ENCODE results near the gene RAPGEF2. TPM values are rescaled to one million over a fixed set of nuclear protein-coding genes. Genes with fewer than 3 reads are reported as not detected.

Gene RAPGEF2
- total RNA-seq, 1 experiment from 2014 or later, result 21.2 TPM

DNA sequence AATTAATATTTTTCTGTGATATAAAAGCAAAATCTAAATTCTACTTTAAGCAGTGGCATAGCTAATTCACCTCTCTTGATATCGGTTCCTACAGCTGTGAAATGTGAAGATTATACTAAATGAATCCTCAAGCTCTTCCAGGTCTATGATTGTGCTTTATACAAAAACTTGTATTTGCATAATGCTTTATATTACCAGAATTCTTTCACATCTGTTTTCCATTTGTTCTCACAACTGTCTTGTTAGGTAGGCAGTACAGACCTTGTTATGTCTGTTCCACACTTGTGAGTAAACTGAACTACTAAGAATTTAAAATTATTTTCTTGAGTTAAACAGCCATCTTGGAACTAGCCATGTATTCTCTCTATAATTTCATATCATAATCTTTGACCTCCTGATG lies 184.9 kb downstream of the RAPGEF2 start:
- H3K9me2 ChIP-seq (replicated peaks; ENCODE audit: low read length), result no peaks in the 10 kb centered on the region
- H3K79me2 ChIP-seq (ENCODE audit: low read length), result no peaks in the 10 kb centered on the region
- no TSS peak for BruUV-seq (replicated peaks)
- no peaks in the 10 kb centered on the region for H3K36me3 ChIP-seq (ENCODE audit: low read depth, low read length)
- ChIA-PET CTCF (no interaction called here), POLR2A (ENCODE audit: unreplicated experiment) (no interaction called here)
- H3K4me1 ChIP-seq (ENCODE audit: insufficient read depth, low read length), result peaks cover 49% of the 10 kb centered on the region
- H3K9me3 ChIP-seq (ENCODE audit: low read length), result no peaks in the 10 kb centered on the region
- no peaks in the 10 kb centered on the region for H3F3A ChIP-seq (ENCODE audit: low read length, unreplicated experiment)
- no peak overlapping the region for H3K4me2 ChIP-seq (ENCODE audit: low read length)
- DNase-seq, result no peak
- TF ChIP-seq EZH2phosphoT487 (IDR thresholded peaks at IDR 0.05; ENCODE audit: borderline replicate concordance, low read length), result no peak
- no peak for TF ChIP-seq CTCF (conservative IDR thresholded peaks at IDR 0.05; ENCODE audit: low read depth, low read length)
- no peak for TF ChIP-seq EZH2 (IDR thresholded peaks at IDR 0.05; ENCODE audit: low read length, unreplicated experiment)
- H3K9ac ChIP-seq (ENCODE audit: low read length), result no peak overlapping the region
- intact Hi-C loops (cut with micrococcal nuclease), result no loop called here
- no peak for ATAC-seq
- no peak overlapping the region for H2AFZ ChIP-seq (ENCODE audit: low read length)
- no peak overlapping the region for H3K4me3 ChIP-seq (ENCODE audit: low read length)
- H3K27me3 ChIP-seq (ENCODE audit: low read length), result no peaks in the 10 kb centered on the region
- H4K20me1 ChIP-seq (ENCODE audit: low read length), result no peaks in the 10 kb centered on the region
- no peak overlapping the region for H3K27ac ChIP-seq (ENCODE audit: low read length)

DNA sequence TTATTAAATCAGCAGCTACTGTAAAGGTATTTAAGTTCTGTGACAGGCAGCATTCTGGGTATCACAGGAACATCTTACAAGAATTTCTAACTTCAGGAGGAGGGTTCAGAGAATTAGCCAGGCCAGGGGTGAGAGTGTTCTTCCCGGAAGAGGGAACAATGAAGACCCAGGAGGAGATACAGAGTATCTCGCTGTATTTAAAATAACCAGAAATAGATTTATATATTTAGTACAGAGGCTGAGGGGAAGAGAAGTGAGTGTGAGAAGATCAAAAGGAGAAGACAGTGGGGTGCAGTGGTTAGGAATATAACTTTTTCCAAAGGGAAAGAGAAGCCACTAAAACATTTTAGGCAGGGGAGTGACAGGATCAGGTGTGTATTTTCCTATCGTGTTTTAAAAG lies 186.8 kb downstream of the RAPGEF2 start:
- Histone ChIP-seq H3K9me3 (ENCODE audit: low read length) (no peaks in the 10 kb centered on the region), H3K27ac (ENCODE audit: low read length) (no peak overlapping the region), H3K79me2 (ENCODE audit: low read length) (no peaks in the 10 kb centered on the region), H3F3A (ENCODE audit: low read length, unreplicated experiment) (no peaks in the 10 kb centered on the region), H3K27me3 (ENCODE audit: low read length) (no peaks in the 10 kb centered on the region), H4K20me1 (ENCODE audit: low read length) (no peaks in the 10 kb centered on the region), H3K4me3 (ENCODE audit: low read length) (no peak overlapping the region), H3K4me2 (ENCODE audit: low read length) (no peak overlapping the region), H3K9me2 (replicated peaks; ENCODE audit: low read length) (no peaks in the 10 kb centered on the region), H2AFZ (ENCODE audit: low read length) (no peak overlapping the region), H3K36me3 (ENCODE audit: low read depth, low read length) (no peaks in the 10 kb centered on the region), H3K9ac (ENCODE audit: low read length) (no peak overlapping the region), H3K4me1 (ENCODE audit: insufficient read depth, low read length) (peaks cover 40% of the 10 kb centered on the region)
- intact Hi-C loops (cut with micrococcal nuclease), result loop anchor here (10.0 kb wide), 1 partner anchor 45 kb away; no protein-coding TSS in a partner anchor
- CTCF ChIA-PET, result no interaction called here
- POLR2A ChIA-PET (ENCODE audit: unreplicated experiment), result no interaction called here
- no peak for TF ChIP-seq EZH2 (IDR thresholded peaks at IDR 0.05; ENCODE audit: low read length, unreplicated experiment)
- no peak for TF ChIP-seq CTCF (conservative IDR thresholded peaks at IDR 0.05; ENCODE audit: low read depth, low read length)
- no peak for TF ChIP-seq EZH2phosphoT487 (IDR thresholded peaks at IDR 0.05; ENCODE audit: borderline replicate concordance, low read length)
- no peak for ATAC-seq
- DNase-seq, result no peak
- no TSS peak for BruUV-seq (replicated peaks)

DNA sequence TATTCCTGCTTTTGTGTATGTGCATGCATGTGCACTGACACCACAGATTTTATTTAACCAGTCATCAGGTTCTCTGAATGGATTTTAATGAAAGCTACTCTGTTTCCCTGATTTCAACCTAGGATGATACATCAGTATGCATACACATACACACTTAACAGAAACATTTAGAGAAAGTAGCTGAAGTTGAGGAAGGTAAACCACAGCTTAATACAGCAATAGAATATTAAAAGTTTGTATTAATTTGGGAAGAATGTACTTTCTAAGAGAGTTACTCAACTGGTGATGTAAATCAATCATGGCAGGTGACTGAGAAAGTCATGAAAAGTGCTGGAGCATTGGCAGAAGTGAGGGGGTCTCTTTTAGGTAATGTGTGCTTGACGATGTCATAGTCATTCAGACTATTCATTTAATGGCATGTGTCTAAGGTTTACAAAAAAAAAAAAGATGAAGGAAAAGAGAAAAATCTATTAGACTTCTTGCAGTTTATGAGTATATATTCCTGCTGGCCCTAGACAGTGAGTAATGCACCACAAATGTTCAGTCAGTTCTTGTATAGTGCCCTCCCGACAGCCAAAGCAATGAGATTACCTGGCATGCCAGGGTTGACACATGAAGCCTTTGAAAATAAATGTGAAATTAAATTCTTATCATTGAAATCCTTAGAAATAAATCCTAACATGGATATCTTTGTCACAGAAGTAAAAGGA lies 187.6 kb downstream of the RAPGEF2 start:
- ChIA-PET CTCF (no interaction called here), POLR2A (ENCODE audit: unreplicated experiment) (no interaction called here)
- Histone ChIP-seq H3F3A (ENCODE audit: low read length, unreplicated experiment) (no peaks in the 10 kb centered on the region), H3K9me3 (ENCODE audit: low read length) (no peaks in the 10 kb centered on the region), H3K27ac (ENCODE audit: low read length) (no peak overlapping the region), H3K9me2 (replicated peaks; ENCODE audit: low read length) (no peaks in the 10 kb centered on the region), H3K4me2 (ENCODE audit: low read length) (peak overlapping the region; percentile 32; the same call in 1 of the 2 replicates), H3K4me3 (ENCODE audit: low read length) (no peak overlapping the region), H3K36me3 (ENCODE audit: low read depth, low read length) (no peaks in the 10 kb centered on the region), H2AFZ (ENCODE audit: low read length) (no peak overlapping the region), H3K79me2 (ENCODE audit: low read length) (no peaks in the 10 kb centered on the region), H3K9ac (ENCODE audit: low read length) (no peak overlapping the region), H3K4me1 (ENCODE audit: insufficient read depth, low read length) (peaks cover 42% of the 10 kb centered on the region), H4K20me1 (ENCODE audit: low read length) (no peaks in the 10 kb centered on the region), H3K27me3 (ENCODE audit: low read length) (no peaks in the 10 kb centered on the region)
- TF ChIP-seq CTCF (conservative IDR thresholded peaks at IDR 0.05; ENCODE audit: low read depth, low read length) (no peak), EZH2 (IDR thresholded peaks at IDR 0.05; ENCODE audit: low read length, unreplicated experiment) (no peak), EZH2phosphoT487 (IDR thresholded peaks at IDR 0.05; ENCODE audit: borderline replicate concordance, low read length) (no peak)
- ATAC-seq (peak; percentile 70), DNase-seq (peak; percentile 56)
- intact Hi-C loops (cut with micrococcal nuclease), result loop anchor here (10.0 kb wide), 1 partner anchor 46 kb away; no protein-coding TSS in a partner anchor
- BruUV-seq (replicated peaks), result no TSS peak
